Tibial nerve (tissue), 4 donors: Measurements from ENCODE around the gene CRY1. TPM values are rescaled to one million over a fixed set of nuclear protein-coding genes. Genes with fewer than 3 reads are reported as not detected.
"Not testable (repeated sequence)": the region's sequence is repeated elsewhere in the genome, so short reads cannot be mapped to it uniquely, and the experiment has no call there.

Experiments used
- DNase-seq, 2 donors: peaks; one replicate each; pipeline ENCODE4 v3.0.0-alpha.2; 2019; ENCODE audit warnings: low spot score in 2 of 2
- H3K27ac ChIP-seq, 4 donors: fragments of 200-600 bp; sonication (generic) in 3 of 4; one replicate each; pipeline ENCODE4 v1.5.1; 2017 to 2019; ENCODE audit warnings: mild to moderate bottlenecking in 1 of 4
- H3K27me3 ChIP-seq, 2 donors: fragments of 200-600 bp; sonication (generic) in 1 of 2; one replicate each; pipeline versions ENCODE4 v1.5.1 to v1.6.0; 2017 to 2019
- H3K36me3 ChIP-seq, 3 donors: fragments of 200-600 bp; sonication (generic); one replicate each; pipeline ENCODE4 v1.5.1; 2018 to 2019
- H3K4me1 ChIP-seq, 4 donors: fragments of 200-600 bp; sonication (generic) in 3 of 4; one replicate each; pipeline ENCODE4 v1.5.1; 2017 to 2019
- H3K4me3 ChIP-seq, 4 donors: fragments of 200-600 bp; sonication (generic) in 3 of 4; one replicate each; pipeline ENCODE4 v1.5.1; 2017 to 2019; ENCODE audit warnings: mild to moderate bottlenecking in 1 of 4, moderate library complexity in 1 of 4
- H3K9me3 ChIP-seq, 4 donors: fragments of 200-600 bp; sonication (generic) in 3 of 4; one replicate each; pipeline ENCODE4 v1.5.1; 2017 to 2019
- EP300 ChIP-seq, 2 donors: sonication (generic); formaldehyde crosslinking; IDR thresholded peaks; one replicate each; pipeline ENCODE4 v1.6.1; 2017; ENCODE audit warnings: antibody characterized with exemption in 2 of 2, mild to moderate bottlenecking in 1 of 2
- POLR2A ChIP-seq, 2 donors: fragments of 450-650 bp; IDR thresholded peaks; one replicate each; pipeline ENCODE4 v1.6.1; 2017; ENCODE audit warnings: antibody characterized with exemption in 2 of 2, mild to moderate bottlenecking in 2 of 2, moderate library complexity in 2 of 2
- WGBS, 2 donors: methylation state at CpG; one replicate each; pipeline ENCODE4 v1.1.5; 2018; 5-methylcytosine and 5-hydroxymethylcytosine counted together
- total RNA-seq, 4 donors: library from RNA; depleted of rRNA; stranded (reverse); fragments of >200 nt; gene quantifications; one replicate each; pipeline ENCODE4 v1.1.0, GENCODE V29; 2016
- TF ChIP-seq, protein P1 (sequence below), 5 experiments: fragments of 200-600 bp in 3 of 5; fragments of 450-650 bp in 2 of 5; sonication (generic) in 3 of 5; IDR thresholded peaks; one replicate each; pipeline ENCODE4 v1.5.1; 2016 to 2019; ENCODE audit warnings: antibody characterized with exemption in 5 of 5, mild to moderate bottlenecking in 3 of 5, moderate library complexity in 2 of 5

Gene CRY1
- total RNA-seq, 4 donors from 2014 or later = 16.3 to 36.3 (median 24.4) TPM

DNA sequence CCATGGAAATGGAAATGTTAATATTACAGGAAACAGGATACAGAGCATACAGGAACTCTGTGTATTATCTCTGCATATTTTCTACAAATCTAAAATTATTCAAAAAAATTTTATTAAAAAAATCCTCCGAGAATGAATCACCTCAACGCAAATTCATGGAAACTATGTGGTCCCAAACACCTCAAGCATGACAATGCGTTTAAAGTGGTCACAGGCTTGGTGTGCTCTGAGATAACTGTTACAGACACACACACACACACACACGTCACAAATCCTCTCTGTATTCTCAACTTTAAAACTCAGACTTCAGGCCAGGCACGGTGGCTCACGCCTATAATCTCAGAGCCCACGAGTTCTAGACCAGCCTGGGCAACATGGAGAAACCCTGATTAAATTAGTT is 61.1 kb downstream of the CRY1 start:
- TF ChIP-seq, protein P1, sequence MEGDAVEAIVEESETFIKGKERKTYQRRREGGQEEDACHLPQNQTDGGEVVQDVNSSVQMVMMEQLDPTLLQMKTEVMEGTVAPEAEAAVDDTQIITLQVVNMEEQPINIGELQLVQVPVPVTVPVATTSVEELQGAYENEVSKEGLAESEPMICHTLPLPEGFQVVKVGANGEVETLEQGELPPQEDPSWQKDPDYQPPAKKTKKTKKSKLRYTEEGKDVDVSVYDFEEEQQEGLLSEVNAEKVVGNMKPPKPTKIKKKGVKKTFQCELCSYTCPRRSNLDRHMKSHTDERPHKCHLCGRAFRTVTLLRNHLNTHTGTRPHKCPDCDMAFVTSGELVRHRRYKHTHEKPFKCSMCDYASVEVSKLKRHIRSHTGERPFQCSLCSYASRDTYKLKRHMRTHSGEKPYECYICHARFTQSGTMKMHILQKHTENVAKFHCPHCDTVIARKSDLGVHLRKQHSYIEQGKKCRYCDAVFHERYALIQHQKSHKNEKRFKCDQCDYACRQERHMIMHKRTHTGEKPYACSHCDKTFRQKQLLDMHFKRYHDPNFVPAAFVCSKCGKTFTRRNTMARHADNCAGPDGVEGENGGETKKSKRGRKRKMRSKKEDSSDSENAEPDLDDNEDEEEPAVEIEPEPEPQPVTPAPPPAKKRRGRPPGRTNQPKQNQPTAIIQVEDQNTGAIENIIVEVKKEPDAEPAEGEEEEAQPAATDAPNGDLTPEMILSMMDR (IDR thresholded peaks at IDR 0.05) = no peak
- TF ChIP-seq POLR2A (IDR thresholded peaks at IDR 0.05) (no peak), EP300 (IDR thresholded peaks at IDR 0.05) (no peak)
- DNase-seq = no peak
- Histone ChIP-seq H3K27ac (no peak overlapping the region), H3K27me3 (no peaks in the 10 kb centered on the region), H3K4me3 (no peak overlapping the region), H3K36me3 (no peaks in the 10 kb centered on the region), H3K9me3 (no peaks in the 10 kb centered on the region), H3K4me1 (peaks cover 0 to 35% (median 13%) of the 10 kb centered on the region in 4 donors)
- 90 to 98% methylated on average over 7 of the region's 7 CpGs for WGBS, 2 donors

DNA sequence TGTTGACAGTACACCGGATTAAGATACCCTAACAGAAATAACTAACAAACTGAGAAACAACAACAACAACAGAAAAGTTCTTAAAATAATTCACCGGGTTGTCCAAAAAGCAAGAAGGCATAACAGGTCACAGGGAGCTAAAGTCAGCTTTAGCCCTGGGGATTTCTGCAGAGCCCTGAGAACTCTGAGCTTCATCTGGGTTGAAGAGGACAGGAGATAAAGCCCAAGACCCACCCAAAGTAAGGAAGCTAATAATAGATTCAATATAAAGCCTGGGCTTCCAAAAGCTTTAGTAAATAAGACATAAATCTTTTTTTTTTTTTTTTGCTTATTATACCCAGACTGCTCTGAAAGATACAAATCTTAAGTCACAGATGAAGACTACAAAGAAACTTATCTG is 62.3 kb downstream of the CRY1 start:
- Histone ChIP-seq H3K27me3 (no peaks in the 10 kb centered on the region), H3K4me3 (no peak overlapping the region), H3K4me1 (peaks cover 0 to 45% (median 16%) of the 10 kb centered on the region in 4 donors), H3K36me3 (no peaks in the 10 kb centered on the region), H3K9me3 (no peaks in the 10 kb centered on the region), H3K27ac (peak overlapping the region in 1 of 4 donors; percentile 2)
- TF ChIP-seq POLR2A (IDR thresholded peaks at IDR 0.05) (no peak), EP300 (IDR thresholded peaks at IDR 0.05) (no peak)
- TF ChIP-seq, protein P1 (IDR thresholded peaks at IDR 0.05) = no peak
- WGBS, 2 donors = 61 to 74% methylated on average over 2 of the region's 2 CpGs
- DNase-seq = no peak

DNA sequence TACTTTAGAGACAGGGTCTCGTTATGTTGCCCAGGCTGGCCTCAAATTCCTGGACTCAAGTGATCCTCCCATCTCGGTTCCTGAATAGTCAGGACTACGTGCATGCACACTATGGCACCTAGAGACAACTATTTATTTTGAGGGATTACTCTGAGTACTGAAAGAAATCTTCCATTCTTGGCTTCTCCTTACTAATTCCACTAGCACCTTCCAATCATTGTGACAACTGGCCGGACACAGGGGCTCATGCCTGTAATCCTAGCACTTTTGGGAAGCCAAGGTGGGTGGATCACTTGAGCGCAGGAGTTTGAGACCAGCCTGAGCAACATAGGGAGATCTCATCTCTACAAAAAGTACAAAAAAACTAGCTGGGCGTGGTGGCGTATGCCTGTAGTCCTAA is 64.3 kb downstream of the CRY1 start:
- no peaks in the 10 kb centered on the region for H3K27me3 ChIP-seq
- peaks cover 0 to 45% (median 16%) of the 10 kb centered on the region in 4 donors for H3K4me1 ChIP-seq
- TF ChIP-seq, protein P1 (IDR thresholded peaks at IDR 0.05) = no peak
- TF ChIP-seq POLR2A (IDR thresholded peaks at IDR 0.05) (no peak), EP300 (IDR thresholded peaks at IDR 0.05) (no peak)
- WGBS, 2 donors = 86% methylated on average over 7 of the region's 7 CpGs
- no peaks in the 10 kb centered on the region for H3K36me3 ChIP-seq
- no peak overlapping the region for H3K4me3 ChIP-seq
- no peaks in the 10 kb centered on the region for H3K9me3 ChIP-seq
- peak overlapping the region in 1 of 4 donors; percentile 69 for H3K27ac ChIP-seq
- DNase-seq = no peak

DNA sequence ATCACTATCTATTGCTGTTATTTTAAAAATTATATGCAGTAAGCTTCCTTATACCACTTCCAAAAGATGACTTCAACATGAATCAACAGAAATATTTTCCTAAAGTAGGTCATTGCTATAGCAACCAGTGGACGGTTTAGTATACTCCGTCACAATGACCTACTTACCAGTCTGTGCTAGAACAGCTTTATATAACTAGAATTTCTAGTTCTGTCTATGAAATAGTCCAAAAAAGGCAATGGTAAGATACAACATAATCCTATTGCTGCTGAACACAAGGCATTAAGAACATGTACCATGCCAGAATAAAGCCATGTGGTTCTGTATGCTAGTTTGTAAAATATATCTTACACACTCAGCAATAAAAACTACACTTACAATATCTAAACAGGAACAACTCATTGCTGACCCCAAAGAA is 65.7 kb downstream of the CRY1 start:
- no peaks in the 10 kb centered on the region for H3K9me3 ChIP-seq
- no peaks in the 10 kb centered on the region for H3K36me3 ChIP-seq
- H3K27me3 ChIP-seq = no peaks in the 10 kb centered on the region
- DNase-seq = no peak
- 4 to 6% methylated on average over 2 of the region's 2 CpGs for WGBS, 2 donors
- H3K4me1 ChIP-seq = peaks cover 0 to 45% (median 16%) of the 10 kb centered on the region in 4 donors
- H3K27ac ChIP-seq = peak overlapping the region; percentile 12 to 69 (median 56)
- no peak overlapping the region for H3K4me3 ChIP-seq
- TF ChIP-seq EP300 (IDR thresholded peaks at IDR 0.05) (peak; percentile 20 to 64), POLR2A (IDR thresholded peaks at IDR 0.05) (no peak)

DNA sequence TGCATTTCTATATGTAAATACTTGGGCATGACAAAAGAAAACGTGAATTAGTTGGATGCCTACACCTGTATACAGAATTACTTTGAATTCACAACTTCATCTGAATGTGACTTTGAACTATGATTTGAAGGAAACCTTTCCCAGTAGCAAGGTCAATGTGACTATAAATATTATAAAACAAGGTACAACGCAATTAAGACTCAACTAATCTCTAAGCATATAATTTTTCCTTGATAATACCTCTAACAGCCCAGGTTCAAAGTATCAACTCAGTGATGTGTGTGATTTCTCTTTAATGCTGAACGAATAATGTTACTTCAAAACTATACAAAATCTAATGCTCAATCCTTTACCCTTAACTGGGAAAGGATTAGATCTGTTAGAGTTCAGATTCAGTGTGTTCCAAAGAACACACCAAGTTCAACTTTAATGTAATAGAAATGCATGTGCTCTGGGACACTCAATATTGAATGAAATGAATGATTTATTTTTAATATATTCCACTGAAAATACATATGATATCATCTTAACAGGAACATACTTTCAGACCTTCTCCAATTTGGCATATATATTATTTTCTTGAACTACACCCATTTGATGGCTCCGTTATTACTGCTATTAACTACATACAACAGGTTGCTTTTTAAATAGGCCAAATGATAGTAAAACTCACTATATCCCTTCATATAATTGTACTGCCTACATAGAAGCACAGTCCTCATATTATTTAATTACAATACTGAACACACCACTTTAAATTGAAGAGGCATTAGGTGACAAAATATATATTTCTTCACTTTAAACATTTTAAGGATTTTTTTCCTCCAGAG is 66.3 kb downstream of the CRY1 start:
- Histone ChIP-seq H3K4me1 (peaks cover 0 to 45% (median 16%) of the 10 kb centered on the region in 4 donors), H3K27ac (peak overlapping the region; percentile 12 to 69 (median 50)), H3K4me3 (no peak overlapping the region), H3K9me3 (no peaks in the 10 kb centered on the region), H3K27me3 (no peaks in the 10 kb centered on the region), H3K36me3 (no peaks in the 10 kb centered on the region)
- TF ChIP-seq POLR2A (IDR thresholded peaks at IDR 0.05) (no peak), EP300 (IDR thresholded peaks at IDR 0.05) (no peak)
- TF ChIP-seq, protein P1 (IDR thresholded peaks at IDR 0.05) = no peak
- 60 to 61% methylated on average over 4 of the region's 4 CpGs for WGBS, 2 donors
- no peak for DNase-seq

DNA sequence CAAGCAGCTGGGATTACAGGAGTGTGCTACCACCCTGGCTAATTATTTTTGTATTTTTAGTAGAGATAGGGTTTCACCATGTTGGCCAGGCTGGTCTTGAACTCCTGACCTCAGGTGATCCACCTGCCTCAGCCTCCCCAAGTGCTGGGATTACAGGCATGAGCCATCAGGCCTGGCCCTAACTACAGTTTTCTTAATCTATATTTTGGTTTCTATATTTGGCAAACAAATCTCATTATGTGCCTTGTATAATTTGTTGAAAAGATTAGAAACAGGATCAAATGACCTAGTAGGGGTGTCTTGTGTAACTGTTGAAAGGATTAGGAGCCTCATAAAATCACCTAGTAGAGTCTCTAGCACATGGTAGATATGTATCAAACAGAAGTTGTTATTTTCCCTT is 67.0 kb downstream of the CRY1 start:
- H3K9me3 ChIP-seq, H3K4me3 ChIP-seq, H3K27me3 ChIP-seq, DNase-seq, H3K36me3 ChIP-seq: not testable (repeated sequence)
- H3K4me1 ChIP-seq = peaks cover 0 to 39% (median 16%) of the 10 kb centered on the region in 4 donors
- H3K27ac ChIP-seq = peak overlapping the region in 3 of 4 donors; percentile 48 to 69 (median 53)
